ENCODE results near the gene CFAP74. TPM values are rescaled to one million over a fixed set of nuclear protein-coding genes. Genes with fewer than 3 reads are reported as not detected.

Gene CFAP74
- polyA plus RNA-seq, 1 donor from 2014 or later, result 0.22 TPM

DNA sequence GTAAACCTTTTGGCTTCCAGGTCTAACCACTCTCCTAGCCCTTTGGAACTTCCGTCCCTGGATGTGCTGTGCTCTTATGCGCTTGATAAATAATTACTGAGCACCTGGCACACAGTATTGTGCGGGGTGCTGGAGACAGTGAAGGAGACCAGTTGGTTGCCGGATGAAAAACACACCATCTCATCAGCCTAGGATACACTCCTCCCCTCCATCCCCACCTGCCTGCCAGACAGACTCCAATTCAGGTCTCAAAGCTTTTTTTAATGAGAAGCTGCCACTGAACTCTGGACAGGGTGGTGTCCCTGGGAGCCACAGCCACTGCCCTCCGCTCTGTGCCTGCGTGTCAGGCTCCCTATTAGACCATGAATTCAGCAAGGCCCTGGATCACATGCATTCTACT lies 121.9 kb downstream of the CFAP74 start (continued):
- TF ChIP-seq, protein P1, sequence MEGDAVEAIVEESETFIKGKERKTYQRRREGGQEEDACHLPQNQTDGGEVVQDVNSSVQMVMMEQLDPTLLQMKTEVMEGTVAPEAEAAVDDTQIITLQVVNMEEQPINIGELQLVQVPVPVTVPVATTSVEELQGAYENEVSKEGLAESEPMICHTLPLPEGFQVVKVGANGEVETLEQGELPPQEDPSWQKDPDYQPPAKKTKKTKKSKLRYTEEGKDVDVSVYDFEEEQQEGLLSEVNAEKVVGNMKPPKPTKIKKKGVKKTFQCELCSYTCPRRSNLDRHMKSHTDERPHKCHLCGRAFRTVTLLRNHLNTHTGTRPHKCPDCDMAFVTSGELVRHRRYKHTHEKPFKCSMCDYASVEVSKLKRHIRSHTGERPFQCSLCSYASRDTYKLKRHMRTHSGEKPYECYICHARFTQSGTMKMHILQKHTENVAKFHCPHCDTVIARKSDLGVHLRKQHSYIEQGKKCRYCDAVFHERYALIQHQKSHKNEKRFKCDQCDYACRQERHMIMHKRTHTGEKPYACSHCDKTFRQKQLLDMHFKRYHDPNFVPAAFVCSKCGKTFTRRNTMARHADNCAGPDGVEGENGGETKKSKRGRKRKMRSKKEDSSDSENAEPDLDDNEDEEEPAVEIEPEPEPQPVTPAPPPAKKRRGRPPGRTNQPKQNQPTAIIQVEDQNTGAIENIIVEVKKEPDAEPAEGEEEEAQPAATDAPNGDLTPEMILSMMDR (IDR thresholded peaks at IDR 0.05; ENCODE audit: poor library complexity, severe bottlenecking), result no peak
- no peak for TF ChIP-seq POLR2AphosphoS5 (IDR thresholded peaks at IDR 0.05)

DNA sequence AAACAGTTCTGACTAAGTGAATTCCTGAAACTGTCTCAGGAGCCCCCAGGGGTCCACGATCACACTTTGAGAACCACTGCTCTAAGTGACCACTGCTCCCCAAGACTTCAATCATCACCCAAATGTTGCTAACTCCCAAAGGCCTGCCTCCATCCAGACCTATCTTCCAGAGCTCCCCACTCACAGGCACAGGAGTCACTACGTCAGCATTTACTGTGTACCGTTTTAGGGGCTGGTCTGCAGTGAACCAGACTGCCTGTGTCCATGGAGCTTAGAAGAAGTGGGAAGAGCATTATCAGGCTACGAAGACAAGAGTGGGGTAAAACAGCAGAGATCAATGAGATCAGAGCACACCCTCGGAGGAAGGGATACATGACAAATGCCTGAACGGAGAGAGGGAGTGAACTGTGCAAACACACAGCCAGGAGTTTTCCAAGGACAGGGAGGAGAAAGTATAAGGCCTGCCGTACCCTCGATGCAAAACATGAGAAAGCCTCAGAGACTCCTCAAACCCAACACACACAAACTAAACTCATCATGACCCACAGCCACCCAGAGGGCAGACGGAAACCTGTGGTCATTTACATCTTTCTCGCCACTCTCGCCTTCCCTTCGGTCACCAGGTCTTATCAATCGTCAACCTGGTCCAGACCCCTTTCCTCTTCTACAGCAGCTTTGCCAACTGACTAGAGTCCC lies 122.8 kb downstream of the CFAP74 start:
- no peaks in the 10 kb centered on the region for H3K27me3 ChIP-seq (ENCODE audit: insufficient read depth, low read depth, low read length)
- no peaks in the 10 kb centered on the region for H3K9me2 ChIP-seq (ENCODE audit: insufficient read depth, low read length)
- H2AFZ ChIP-seq (ENCODE audit: low read depth, low read length), result no peak overlapping the region
- peaks cover 93% of the 10 kb centered on the region for H3K79me2 ChIP-seq (replicated peaks; ENCODE audit: insufficient read depth, low read length)
- H3K9me3 ChIP-seq (ENCODE audit: low read length), result no peaks in the 10 kb centered on the region
- H3K9ac ChIP-seq (ENCODE audit: low read length), result no peak overlapping the region
- no peaks in the 10 kb centered on the region for H3K36me3 ChIP-seq (ENCODE audit: insufficient read depth, low read length)
- H3K27ac ChIP-seq (ENCODE audit: low read length), result no peak overlapping the region
- peaks cover 58% of the 10 kb centered on the region for H4K20me1 ChIP-seq (ENCODE audit: insufficient read depth)
- no peak overlapping the region for H3K4me3 ChIP-seq (ENCODE audit: low read length)
- no peak for TF ChIP-seq EZH2 (IDR thresholded peaks at IDR 0.05; ENCODE audit: borderline replicate concordance, insufficient read depth, low read length, poor library complexity, severe bottlenecking)
- TF ChIP-seq RAD21 (conservative IDR thresholded peaks at IDR 0.05), result no peak
- TF ChIP-seq, protein P1 (IDR thresholded peaks at IDR 0.05; ENCODE audit: poor library complexity, severe bottlenecking), result no peak
- TF ChIP-seq POLR2AphosphoS5 (IDR thresholded peaks at IDR 0.05), result no peak
- H3K4me2 ChIP-seq (ENCODE audit: low read length), result no peak overlapping the region
- H3F3A ChIP-seq (ENCODE audit: insufficient read depth, low read length, poor library complexity, severe bottlenecking), result no peaks in the 10 kb centered on the region

DNA sequence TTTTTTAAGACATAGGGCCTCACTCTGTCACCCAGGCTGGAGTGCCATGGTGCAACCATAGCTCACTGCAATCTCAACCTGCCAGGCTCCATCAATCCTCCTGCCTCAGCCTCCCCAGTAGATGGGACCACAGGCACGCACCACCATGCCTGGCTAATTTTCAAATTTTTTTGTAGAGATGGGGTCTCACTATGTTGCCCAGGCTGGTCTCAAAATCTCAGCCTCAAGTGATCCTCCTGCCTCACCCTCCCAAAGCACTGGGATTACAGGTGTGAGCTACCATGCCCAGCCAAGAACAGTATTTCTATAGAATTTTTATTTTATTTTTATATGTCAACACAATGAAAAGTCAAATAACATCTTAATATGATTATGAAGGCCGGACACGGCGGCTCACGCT lies 123.6 kb downstream of the CFAP74 start:
- H2AFZ ChIP-seq (ENCODE audit: low read depth, low read length), result no peak overlapping the region
- H3K79me2 ChIP-seq (replicated peaks; ENCODE audit: insufficient read depth, low read length), result peaks cover 95% of the 10 kb centered on the region
- H3K27ac ChIP-seq (ENCODE audit: low read length), result no peak overlapping the region
- H4K20me1 ChIP-seq (ENCODE audit: insufficient read depth), result peaks cover 59% of the 10 kb centered on the region
- H3F3A ChIP-seq (ENCODE audit: insufficient read depth, low read length, poor library complexity, severe bottlenecking), result no peaks in the 10 kb centered on the region
- no peak for TF ChIP-seq MXI1 (conservative IDR thresholded peaks at IDR 0.05; ENCODE audit: poor library complexity, severe bottlenecking)
- no peak for TF ChIP-seq POLR2AphosphoS5 (IDR thresholded peaks at IDR 0.05)
- TF ChIP-seq, protein P1 (IDR thresholded peaks at IDR 0.05; ENCODE audit: poor library complexity, severe bottlenecking), result no peak
- no peak for TF ChIP-seq SMC3 (conservative IDR thresholded peaks at IDR 0.05; ENCODE audit: poor library complexity)
- no peak for TF ChIP-seq RAD21 (conservative IDR thresholded peaks at IDR 0.05)
- no peak for TF ChIP-seq EZH2 (IDR thresholded peaks at IDR 0.05; ENCODE audit: borderline replicate concordance, insufficient read depth, low read length, poor library complexity, severe bottlenecking)
- no peak for TF ChIP-seq TAF1 (IDR thresholded peaks at IDR 0.05; ENCODE audit: low read depth)
- no peak for TF ChIP-seq EP300 (conservative IDR thresholded peaks at IDR 0.05; ENCODE audit: poor library complexity, severe bottlenecking)
- TF ChIP-seq, protein P2, sequence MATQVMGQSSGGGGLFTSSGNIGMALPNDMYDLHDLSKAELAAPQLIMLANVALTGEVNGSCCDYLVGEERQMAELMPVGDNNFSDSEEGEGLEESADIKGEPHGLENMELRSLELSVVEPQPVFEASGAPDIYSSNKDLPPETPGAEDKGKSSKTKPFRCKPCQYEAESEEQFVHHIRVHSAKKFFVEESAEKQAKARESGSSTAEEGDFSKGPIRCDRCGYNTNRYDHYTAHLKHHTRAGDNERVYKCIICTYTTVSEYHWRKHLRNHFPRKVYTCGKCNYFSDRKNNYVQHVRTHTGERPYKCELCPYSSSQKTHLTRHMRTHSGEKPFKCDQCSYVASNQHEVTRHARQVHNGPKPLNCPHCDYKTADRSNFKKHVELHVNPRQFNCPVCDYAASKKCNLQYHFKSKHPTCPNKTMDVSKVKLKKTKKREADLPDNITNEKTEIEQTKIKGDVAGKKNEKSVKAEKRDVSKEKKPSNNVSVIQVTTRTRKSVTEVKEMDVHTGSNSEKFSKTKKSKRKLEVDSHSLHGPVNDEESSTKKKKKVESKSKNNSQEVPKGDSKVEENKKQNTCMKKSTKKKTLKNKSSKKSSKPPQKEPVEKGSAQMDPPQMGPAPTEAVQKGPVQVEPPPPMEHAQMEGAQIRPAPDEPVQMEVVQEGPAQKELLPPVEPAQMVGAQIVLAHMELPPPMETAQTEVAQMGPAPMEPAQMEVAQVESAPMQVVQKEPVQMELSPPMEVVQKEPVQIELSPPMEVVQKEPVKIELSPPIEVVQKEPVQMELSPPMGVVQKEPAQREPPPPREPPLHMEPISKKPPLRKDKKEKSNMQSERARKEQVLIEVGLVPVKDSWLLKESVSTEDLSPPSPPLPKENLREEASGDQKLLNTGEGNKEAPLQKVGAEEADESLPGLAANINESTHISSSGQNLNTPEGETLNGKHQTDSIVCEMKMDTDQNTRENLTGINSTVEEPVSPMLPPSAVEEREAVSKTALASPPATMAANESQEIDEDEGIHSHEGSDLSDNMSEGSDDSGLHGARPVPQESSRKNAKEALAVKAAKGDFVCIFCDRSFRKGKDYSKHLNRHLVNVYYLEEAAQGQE (IDR thresholded peaks at IDR 0.05; ENCODE audit: borderline replicate concordance), result no peak
- H3K9me2 ChIP-seq (ENCODE audit: insufficient read depth, low read length), result no peaks in the 10 kb centered on the region
- no peak overlapping the region for H3K9ac ChIP-seq (ENCODE audit: low read length)
- no peaks in the 10 kb centered on the region for H3K9me3 ChIP-seq (ENCODE audit: low read length)
- H3K27me3 ChIP-seq (ENCODE audit: insufficient read depth, low read depth, low read length), result no peaks in the 10 kb centered on the region
- no peak overlapping the region for H3K4me2 ChIP-seq (ENCODE audit: low read length)
- no peak overlapping the region for H3K4me3 ChIP-seq (ENCODE audit: low read length)
- H3K36me3 ChIP-seq (ENCODE audit: insufficient read depth, low read length), result no peaks in the 10 kb centered on the region

Data from neural cell (in vitro differentiated cells).